AG20443 (cell line): ENCODE results near the gene SPEG.
A peak's percentile ranks its signal among the peaks of the same experiment; 100 is the strongest.

Experiments
- DNase-seq: peaks from one replicate; pipeline ENCODE4 v3.0.0; 2012; ENCODE audit warnings: low spot score, mixed read lengths

Gene SPEG

GRCh38 chr2:219461669-219462068, 27.0 kb downstream of the SPEG start:
- no peak for DNase-seq

DNA sequence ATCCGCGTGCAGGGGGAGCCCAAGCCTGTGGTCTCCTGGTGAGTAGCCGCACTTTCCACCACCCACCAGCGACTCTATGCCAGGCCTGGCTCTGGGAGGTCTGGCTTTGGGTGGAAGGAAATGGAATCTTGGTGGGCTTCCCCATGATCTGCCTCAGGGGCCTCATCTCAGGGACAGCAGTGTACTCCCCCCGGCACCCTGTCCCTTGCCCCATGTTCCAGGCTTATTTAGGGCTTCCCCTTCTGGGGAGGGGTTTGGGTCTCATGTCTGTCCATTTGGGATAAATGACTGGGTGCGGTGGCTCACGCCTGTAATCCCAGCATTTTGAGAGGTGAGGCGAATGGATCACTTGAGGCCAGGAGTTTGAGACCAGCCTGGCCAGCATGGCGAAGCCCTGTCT, 27.7 kb downstream of the SPEG start:
- no peak for DNase-seq

DNA sequence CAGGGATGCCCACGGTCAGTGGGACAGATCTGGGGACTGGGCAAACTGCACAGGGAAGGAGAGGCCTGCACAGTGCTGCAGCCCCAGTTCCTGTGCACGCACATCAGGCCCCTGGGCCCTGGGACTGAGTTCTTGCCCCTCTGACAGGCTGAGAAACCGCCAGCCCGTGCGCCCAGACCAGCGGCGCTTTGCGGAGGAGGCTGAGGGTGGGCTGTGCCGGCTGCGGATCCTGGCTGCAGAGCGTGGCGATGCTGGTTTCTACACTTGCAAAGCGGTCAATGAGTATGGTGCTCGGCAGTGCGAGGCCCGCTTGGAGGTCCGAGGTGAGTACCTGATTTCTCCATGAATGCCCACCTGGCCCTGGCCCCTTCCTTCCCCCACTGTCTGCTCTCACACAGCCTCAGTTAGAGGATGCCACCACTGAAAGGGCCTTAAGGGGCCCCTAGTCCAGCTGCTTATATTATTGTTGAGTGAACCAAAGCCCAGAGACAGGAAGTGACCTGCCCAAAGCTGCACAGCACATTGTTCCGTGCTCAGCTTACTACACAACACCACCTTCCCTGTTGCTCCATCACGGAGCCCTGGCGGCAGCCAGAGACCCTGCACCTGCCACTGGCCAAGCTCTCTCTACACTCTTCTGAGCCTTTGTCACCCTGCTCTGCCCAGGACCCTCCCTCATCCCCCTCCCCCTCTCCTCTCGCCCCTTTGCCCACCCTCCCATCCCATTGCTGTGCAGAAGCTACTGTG, 29.8 kb downstream of the SPEG start:
- DNase-seq, result no peak

- no peak for DNase-seq
Measured at GRCh38 chr2:219465659-219466561, 31.3 kb downstream of the SPEG start.

DNA sequence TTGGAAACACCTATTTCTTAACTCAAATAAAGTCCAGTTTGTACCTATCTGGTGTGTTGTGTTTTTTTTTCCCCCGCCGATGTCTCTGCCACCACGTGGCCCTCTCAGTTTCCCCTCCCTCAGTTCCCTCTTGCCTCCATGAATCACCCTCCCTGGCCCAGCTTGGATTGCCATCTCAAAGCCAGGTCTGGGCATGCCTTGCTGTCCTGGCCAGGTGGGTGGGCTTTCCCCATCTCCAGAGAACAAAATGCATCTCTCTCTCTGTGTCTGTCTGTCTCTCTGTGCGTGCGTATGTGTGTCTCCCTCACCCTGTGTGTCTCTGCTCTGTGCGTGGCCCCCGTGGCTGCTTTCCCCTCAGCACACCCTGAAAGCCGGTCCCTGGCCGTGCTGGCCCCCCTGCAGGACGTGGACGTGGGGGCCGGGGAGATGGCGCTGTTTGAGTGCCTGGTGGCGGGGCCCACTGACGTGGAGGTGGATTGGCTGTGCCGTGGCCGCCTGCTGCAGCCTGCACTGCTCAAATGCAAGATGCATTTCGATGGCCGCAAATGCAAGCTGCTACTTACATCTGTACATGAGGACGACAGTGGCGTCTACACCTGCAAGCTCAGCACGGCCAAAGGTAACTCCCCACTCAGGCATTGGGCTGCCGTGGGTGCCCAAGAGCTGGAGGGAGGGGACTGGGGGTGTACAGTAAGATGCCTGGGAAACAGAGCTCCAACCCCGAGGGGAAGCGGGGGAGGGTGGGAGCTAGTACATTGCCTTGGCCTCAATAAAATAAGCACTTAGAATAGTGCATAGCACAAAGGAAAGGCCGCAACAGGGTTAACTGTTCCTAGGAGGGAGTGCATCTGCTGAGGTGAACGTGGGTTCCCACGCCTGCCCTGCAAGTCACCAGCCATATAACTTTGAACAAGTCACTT, 32.4 kb downstream of the SPEG start:
- no peak for DNase-seq

DNA sequence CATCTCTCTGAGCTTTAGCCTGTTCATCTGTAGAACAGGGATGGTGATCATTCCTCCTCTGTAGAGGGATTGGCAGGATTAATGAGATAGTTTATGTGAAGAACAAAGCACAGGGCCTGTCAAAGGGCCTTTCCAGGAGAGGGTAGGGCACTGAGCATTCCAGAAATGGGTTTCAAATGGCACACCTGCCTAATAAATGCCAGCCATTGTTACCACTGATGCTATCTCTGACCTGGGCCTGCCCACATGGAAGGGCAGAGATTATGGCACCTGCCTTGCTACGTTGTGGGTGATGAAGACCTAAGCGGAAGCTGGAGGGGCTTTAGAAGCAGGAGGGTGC, 33.1 kb downstream of the SPEG start:
- no peak for DNase-seq

GRCh38 chr2:219468410-219469185, 34.0 kb downstream of the SPEG start:
- DNase-seq, result no peak

- DNase-seq, result peak; percentile 85
Measured at GRCh38 chr2:219469186-219469724, 34.6 kb downstream of the SPEG start.

DNA sequence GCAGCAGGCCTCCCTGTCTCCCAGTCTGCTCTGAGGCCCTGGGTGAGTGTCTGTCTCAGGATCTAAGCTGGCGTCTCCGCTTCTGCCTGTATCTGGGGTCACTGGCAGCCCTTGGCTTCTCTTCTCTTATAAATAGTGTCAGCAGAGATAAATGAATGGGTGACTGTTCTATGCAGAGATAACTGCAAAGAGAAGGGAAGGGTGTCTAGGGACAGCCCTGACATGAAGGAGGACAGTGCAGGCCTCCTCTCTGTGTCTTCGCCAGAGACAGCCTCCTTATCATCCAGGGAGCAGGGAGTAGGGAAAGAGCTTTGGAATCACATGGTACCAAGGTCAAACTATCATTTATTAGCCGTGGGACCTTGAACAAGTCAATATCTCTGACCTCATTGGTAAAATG, 35.8 kb downstream of the SPEG start:
- no peak for DNase-seq

DNA sequence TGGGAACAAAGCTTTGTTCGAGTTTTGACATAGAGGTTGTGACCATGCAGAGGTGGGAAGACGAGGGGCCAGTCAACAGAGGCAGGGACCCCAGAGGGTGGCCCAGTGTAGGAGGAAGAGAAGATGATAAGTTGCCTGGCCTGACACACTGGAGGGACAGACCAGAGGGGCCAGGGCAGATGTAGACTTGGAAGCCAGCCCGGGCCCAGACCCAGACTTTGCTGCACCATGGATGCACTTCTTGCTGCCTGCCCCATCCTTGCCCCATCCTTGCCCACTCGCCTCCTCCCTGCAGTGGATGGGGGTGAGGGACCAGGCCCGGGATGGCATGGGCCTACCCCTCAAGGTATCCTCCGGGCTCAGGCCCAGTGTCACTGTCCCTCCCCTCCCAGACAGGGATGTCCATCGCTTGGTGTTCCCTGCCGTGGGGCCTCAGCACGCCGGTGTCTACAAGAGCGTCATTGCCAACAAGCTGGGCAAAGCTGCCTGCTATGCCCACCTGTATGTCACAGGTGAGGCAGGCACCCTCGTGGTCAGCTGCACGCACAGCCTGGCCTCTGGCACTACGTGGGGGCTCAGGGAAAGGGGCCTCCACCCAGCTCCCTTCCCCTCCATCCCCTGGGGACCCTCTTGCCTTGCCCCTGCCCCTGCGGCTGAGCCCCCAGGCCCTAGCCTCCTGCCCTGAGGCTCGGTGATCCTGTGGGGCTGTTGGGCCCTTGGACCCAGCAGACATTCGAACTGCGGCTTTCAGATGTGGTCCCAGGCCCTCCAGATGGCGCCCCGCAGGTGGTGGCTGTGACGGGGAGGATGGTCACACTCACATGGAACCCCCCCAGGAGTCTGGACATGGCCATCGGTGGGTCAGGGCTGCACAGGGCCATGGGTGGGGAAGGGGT, 37.1 kb downstream of the SPEG start:
- no peak for DNase-seq

DNA sequence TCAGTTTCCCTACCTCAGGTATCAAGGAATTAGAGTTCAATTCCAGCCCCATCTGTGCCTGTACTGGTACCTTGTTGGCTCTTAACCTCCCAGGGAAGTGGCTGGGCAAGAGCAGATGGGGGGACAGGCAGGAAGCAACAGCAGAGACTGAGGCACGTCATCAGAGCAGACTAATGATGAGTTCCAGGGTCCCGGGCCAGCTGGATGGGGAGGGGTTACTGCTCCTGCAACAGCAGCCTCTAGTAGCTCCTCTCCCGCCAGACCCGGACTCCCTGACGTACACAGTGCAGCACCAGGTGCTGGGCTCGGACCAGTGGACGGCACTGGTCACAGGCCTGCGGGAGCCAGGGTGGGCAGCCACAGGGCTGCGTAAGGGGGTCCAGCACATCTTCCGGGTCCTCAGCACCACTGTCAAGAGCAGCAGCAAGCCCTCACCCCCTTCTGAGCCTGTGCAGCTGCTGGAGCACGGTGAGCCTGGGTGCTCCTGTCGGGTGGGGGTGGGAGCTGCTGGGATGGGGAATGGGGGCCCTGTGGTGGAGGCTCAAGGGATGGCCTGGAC, 38.1 kb downstream of the SPEG start:
- DNase-seq, result no peak

GRCh38 chr2:219473511-219473910, 38.9 kb downstream of the SPEG start:
- DNase-seq, result no peak

DNA sequence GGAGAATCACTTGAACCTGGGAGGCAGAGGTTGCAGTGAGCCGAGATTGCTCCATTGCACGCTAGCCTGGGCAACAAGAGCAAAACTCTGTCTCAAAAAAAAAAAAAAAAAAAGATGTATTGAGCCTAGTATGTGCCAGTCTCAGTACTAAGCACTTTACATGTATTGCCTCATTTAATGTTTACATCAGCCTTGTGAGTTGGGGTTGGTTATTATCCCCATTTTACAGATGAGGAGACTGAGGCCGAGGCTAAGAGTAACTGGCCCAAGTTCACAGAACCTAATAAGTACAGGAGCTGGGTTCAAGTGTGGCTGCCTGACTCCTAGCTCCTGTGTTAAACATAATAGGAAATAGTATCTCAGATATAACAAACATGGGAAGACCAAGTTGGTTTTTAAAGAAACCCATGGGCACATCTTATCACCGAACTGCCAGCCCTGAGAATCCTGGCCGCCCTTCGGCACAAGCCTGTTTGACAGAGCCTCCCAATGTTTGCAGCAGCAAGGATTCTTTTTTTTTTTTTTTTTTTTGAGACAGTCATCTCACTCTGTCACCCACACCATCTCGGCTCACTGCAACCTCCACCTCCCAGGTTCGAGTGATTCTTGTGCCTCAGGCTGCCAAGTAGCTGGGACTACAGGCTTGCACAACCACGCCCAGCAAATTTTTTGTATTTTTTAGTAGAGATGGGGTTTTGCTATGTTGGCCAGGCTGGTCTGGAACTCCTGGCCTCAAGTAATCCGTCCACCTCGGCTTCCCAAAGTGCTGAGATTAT, 39.8 kb downstream of the SPEG start:
- DNase-seq, result no peak

GRCh38 chr2:219475278-219475677, 40.6 kb downstream of the SPEG start:
- no peak for DNase-seq

GRCh38 chr2:219475697-219476651, 41.3 kb downstream of the SPEG start:
- DNase-seq, result peak; percentile 85

DNA sequence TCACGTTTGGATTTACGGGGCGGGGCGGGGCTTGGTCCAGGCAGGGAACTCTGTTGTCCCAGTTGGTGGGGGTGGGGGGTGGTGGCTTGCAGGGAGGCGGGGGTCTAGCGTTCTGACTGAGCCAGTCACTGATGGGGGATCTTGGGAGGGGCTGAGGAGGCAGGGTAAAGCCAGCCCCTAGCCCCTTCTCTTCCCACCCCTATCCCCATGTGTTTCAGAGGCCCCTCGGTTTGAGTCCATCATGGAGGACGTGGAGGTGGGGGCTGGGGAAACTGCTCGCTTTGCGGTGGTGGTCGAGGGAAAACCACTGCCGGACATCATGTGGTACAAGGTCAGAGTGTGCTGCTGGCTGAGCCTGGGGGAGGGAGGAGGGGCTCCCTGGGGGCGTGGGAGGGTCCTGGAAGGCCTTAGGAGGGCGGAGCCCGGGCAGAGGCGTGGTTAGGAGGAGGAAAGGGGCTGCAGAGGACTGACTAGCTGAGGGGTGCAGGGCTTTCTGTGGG, 42.1 kb downstream of the SPEG start:
- no peak for DNase-seq

- DNase-seq, result no peak
Measured at GRCh38 chr2:219477179-219477578, 42.5 kb downstream of the SPEG start.

DNA sequence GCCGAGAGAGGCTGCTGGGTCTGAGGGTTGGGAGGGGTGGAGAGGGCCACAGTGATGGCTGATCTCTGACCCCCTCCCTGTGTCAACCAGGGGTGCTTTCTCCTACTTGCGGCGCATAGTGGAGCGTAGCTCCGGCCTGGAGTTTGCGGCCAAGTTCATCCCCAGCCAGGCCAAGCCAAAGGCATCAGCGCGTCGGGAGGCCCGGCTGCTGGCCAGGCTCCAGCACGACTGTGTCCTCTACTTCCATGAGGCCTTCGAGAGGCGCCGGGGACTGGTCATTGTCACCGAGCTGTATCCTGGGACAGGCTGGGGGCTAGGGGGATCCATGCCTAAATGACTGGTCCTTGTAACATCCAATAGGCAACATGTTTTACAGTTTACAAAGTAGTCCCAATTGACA, 43.2 kb downstream of the SPEG start:
- DNase-seq, result no peak
